WTC11 (cell line): ENCODE results near the gene POC5. TPM values are rescaled to one million over a fixed set of nuclear protein-coding genes. Genes with fewer than 3 reads are reported as not detected.

Source experiments
- ATAC-seq: fragments of 200-7000 bp; cut with Tn5 transposase; 2 replicates; pipeline ENCODE4 v1.10.0; 2021; ENCODE audit warnings: mild to moderate bottlenecking, moderate library complexity
- CTCF ChIA-PET: fragments of 300-600 bp; sonication (Branson Sonifier 250); formaldehyde crosslinking; loops from one replicate; lab custom pipeline; 2021; ENCODE audit warnings: antibody characterized with exemption; lab: Charles Lee
- POLR2A ChIA-PET: fragments of 350-600 bp; sonication (Branson Sonifier 250); formaldehyde crosslinking; loops from one replicate; lab custom pipeline; 2021; ENCODE audit warnings: antibody characterized with exemption; lab: Charles Lee
- DNase-seq: peaks from one replicate; pipeline ENCODE4 v3.0.0; 2021; ENCODE audit warnings: low spot score
- H3K27ac Mint-ChIP-seq: 2 replicates; pipeline ENCODE4 v1.8.0; 2021; ENCODE audit warnings: mixed read lengths
- H3K27me3 Mint-ChIP-seq: 2 replicates; pipeline ENCODE4 v1.8.0; 2021; ENCODE audit warnings: low read depth, mild to moderate bottlenecking, moderate library complexity, mixed read lengths
- H3K36me3 Mint-ChIP-seq: 2 replicates; pipeline ENCODE4 v1.8.0; 2021; ENCODE audit warnings: mixed read lengths
- H3K4me1 Mint-ChIP-seq: 2 replicates; pipeline ENCODE4 v1.8.0; 2022; ENCODE audit warnings: mixed read lengths
- H3K4me3 Mint-ChIP-seq: 2 replicates; pipeline ENCODE4 v1.8.0; 2021; ENCODE audit warnings: mild to moderate bottlenecking, moderate library complexity, mixed read lengths
- H3K9me3 Mint-ChIP-seq: 2 replicates; pipeline ENCODE4 v1.8.0; 2021; ENCODE audit warnings: mixed read lengths
- AR ChIP-seq: fragments of 250-450 bp; sonication (Bioruptor Pico); IDR thresholded peaks from 2 replicates; pipeline ENCODE4 v1.9.0; 2021; ENCODE audit warnings: mild to moderate bottlenecking
- ARID4B ChIP-seq: sonication (generic); formaldehyde crosslinking; IDR thresholded peaks from 2 replicates; pipeline ENCODE4 v1.8.0; 2023; ENCODE audit warnings: missing genetic modification reagents, mild to moderate bottlenecking, borderline replicate concordance
- E2F5 ChIP-seq: sonication (generic); formaldehyde crosslinking; IDR thresholded peaks from 2 replicates; pipeline ENCODE4 v1.8.1; 2022; ENCODE audit warnings: mild to moderate bottlenecking, moderate library complexity, missing genetic modification reagents
- GABPB1 ChIP-seq: sonication (generic); formaldehyde crosslinking; IDR thresholded peaks from 2 replicates; pipeline ENCODE4 v1.8.1; 2023; ENCODE audit warnings: mild to moderate bottlenecking, missing genetic modification reagents
- HMGXB4 ChIP-seq: sonication (generic); formaldehyde crosslinking; IDR thresholded peaks from 2 replicates; pipeline ENCODE4 v1.8.1; 2023; ENCODE audit warnings: mild to moderate bottlenecking, moderate library complexity, missing genetic modification reagents
- JAZF1 ChIP-seq: fragments of 250-450 bp; sonication (Bioruptor Pico); IDR thresholded peaks from 2 replicates; pipeline ENCODE4 v1.9.0; 2021; ENCODE audit warnings: moderate library complexity, mild to moderate bottlenecking, inconsistent platforms
- NR1H2 ChIP-seq: sonication (generic); formaldehyde crosslinking; IDR thresholded peaks from 2 replicates; pipeline ENCODE4 v1.9.0; 2021; ENCODE audit warnings: mild to moderate bottlenecking, moderate library complexity, missing genetic modification reagents
- STAT6 ChIP-seq: sonication (generic); formaldehyde crosslinking; conservative IDR thresholded peaks from 2 replicates; pipeline ENCODE4 v1.8.1; 2023; ENCODE audit warnings: mild to moderate bottlenecking, low read depth, missing genetic modification reagents, moderate library complexity
- TEAD4 ChIP-seq: sonication (generic); formaldehyde crosslinking; IDR thresholded peaks from 2 replicates; pipeline ENCODE4 v1.8.0; 2022; ENCODE audit warnings: mild to moderate bottlenecking, missing genetic modification reagents
- USF1 ChIP-seq: sonication (generic); formaldehyde crosslinking; IDR thresholded peaks from 2 replicates; pipeline ENCODE4 v1.8.0; 2022; ENCODE audit warnings: mild to moderate bottlenecking, missing genetic modification reagents
- ZBTB21 ChIP-seq: sonication (generic); formaldehyde crosslinking; IDR thresholded peaks from 2 replicates; pipeline ENCODE4 v1.8.1; 2023; ENCODE audit warnings: mild to moderate bottlenecking, missing genetic modification reagents, borderline replicate concordance
- ZMAT4 ChIP-seq: fragments of 250-450 bp; sonication (Bioruptor Pico); IDR thresholded peaks from 2 replicates; pipeline ENCODE4 v1.9.0; 2021; ENCODE audit warnings: mild to moderate bottlenecking
- ZNF263 ChIP-seq: sonication (generic); formaldehyde crosslinking; IDR thresholded peaks from 2 replicates; pipeline ENCODE4 v1.8.1; 2022; ENCODE audit warnings: low read depth, mild to moderate bottlenecking, moderate library complexity, missing genetic modification reagents
- ZNF281 ChIP-seq: sonication (generic); formaldehyde crosslinking; IDR thresholded peaks from 2 replicates; pipeline ENCODE4 v1.8.0; 2023; ENCODE audit warnings: mild to moderate bottlenecking, missing genetic modification reagents
- ZSCAN18 ChIP-seq: fragments of 250-450 bp; sonication (Bioruptor Pico); IDR thresholded peaks from 2 replicates; pipeline ENCODE4 v2.1.2; 2022; ENCODE audit warnings: mild to moderate bottlenecking, moderate library complexity
- total RNA-seq: library from RNA; stranded (reverse); gene quantifications from 3 replicates; pipeline ENCODE4 v1.2.3, GENCODE V29; 2021

POC5 gene
- total RNA-seq, 1 experiment from 2014 or later, result 13.4 TPM

- peak; percentile 54; the same call in 1 of the 2 replicates for ATAC-seq
- H3K4me1 Mint-ChIP-seq, result peaks cover 20% of the 10 kb centered on the region
Observed at GRCh38 chr5:75667586-75667985, 49.7 kb downstream of the POC5 start.

More at GRCh38 chr5:75667586-75667985, 49.7 kb downstream of the POC5 start:
- Mint-ChIP-seq H3K27ac (no peak overlapping the region), H3K36me3 (no peaks in the 10 kb centered on the region), H3K27me3 (no peaks in the 10 kb centered on the region), H3K9me3 (no peaks in the 10 kb centered on the region), H3K4me3 (no peak overlapping the region)
- POLR2A ChIA-PET, result no interaction called here
- no peak for TF ChIP-seq ZMAT4 (CRISPR knock-in tag)
- TF ChIP-seq AR (CRISPR knock-in tag), result no peak
- no peak for TF ChIP-seq ZSCAN18
- TF ChIP-seq NR1H2, result no peak
- TF ChIP-seq USF1, result no peak
- no peak for TF ChIP-seq TEAD4 (CRISPR knock-in tag)
- TF ChIP-seq ARID4B, result no peak
- TF ChIP-seq E2F5 (CRISPR knock-in tag), result no peak
- TF ChIP-seq ZNF281 (CRISPR knock-in tag), result no peak
- TF ChIP-seq JAZF1, result no peak
- no peak for TF ChIP-seq GABPB1
- no peak for TF ChIP-seq ZNF263 (CRISPR knock-in tag)
- TF ChIP-seq STAT6 (CRISPR knock-in tag), result no peak
- no peak for TF ChIP-seq HMGXB4 (CRISPR knock-in tag)
- no peak for TF ChIP-seq ZBTB21 (CRISPR knock-in tag)
- CTCF ChIA-PET, result interaction anchor here (0.6 to 0.9 kb wide), 4 partner anchors 64 to 417 kb away, joined by 3 to 4 read pairs (median 4); no protein-coding TSS in a partner anchor
- DNase-seq, result no peak
